Muscle of leg (tissue), 11 donors: ENCODE results near the gene OPTC. TPM values are rescaled to one million over a fixed set of nuclear protein-coding genes. Genes with fewer than 3 reads are reported as not detected.

Experiments used
- DNase-seq: peaks from one replicate; pipeline ENCODE4 v3.0.0; 2013
- H3K27ac ChIP-seq: one replicate; pipeline ENCODE4 v1.5.1; 2013; ENCODE audit warnings: mild to moderate bottlenecking, low read length, control low read depth
- H3K27me3 ChIP-seq: one replicate; pipeline ENCODE4 v1.6.1; 2013; ENCODE audit warnings: low read length; ENCODE audit not compliant: control insufficient read depth, insufficient read depth
- H3K36me3 ChIP-seq: one replicate; pipeline ENCODE4 v1.6.1; 2013; ENCODE audit warnings: low read length; ENCODE audit not compliant: control insufficient read depth, insufficient read depth
- H3K4me1 ChIP-seq: one replicate; pipeline ENCODE4 v1.6.1; 2013; ENCODE audit warnings: low read length; ENCODE audit not compliant: control insufficient read depth, insufficient read depth
- H3K4me3 ChIP-seq: one replicate; pipeline ENCODE4 v1.5.1; 2013; ENCODE audit warnings: low read length, control low read depth
- H3K9me3 ChIP-seq: replicated peaks from 2 replicates; pipeline ENCODE4 v1.6.1; 2013; ENCODE audit warnings: low read depth, low read length; ENCODE audit not compliant: control insufficient read depth
- WGBS: methylation state at CpG from one replicate; pipeline ENCODE4 v1.1.5; 2013; ENCODE audit warnings: missing lambda C conversion rate; ENCODE audit not compliant: insufficient coverage; 5-methylcytosine and 5-hydroxymethylcytosine counted together
- polyA plus RNA-seq, 8 donors: library from polyadenylated mRNA; unstranded; fragments of 120-200 nt; gene quantifications; one replicate each; pipeline versions ENCODE4 v1.2.1 to v1.2.3, GENCODE V29; 2013; ENCODE audit warnings: inconsistent platforms in 1 of 8, low replicate concordance in 1 of 8; ENCODE audit not compliant: insufficient read length in 8 of 8, insufficient read depth in 1 of 8
- total RNA-seq: library from RNA; stranded (reverse); fragments of 120-200 nt; gene quantifications from one replicate; pipeline ENCODE4 v1.2.4, GENCODE V29; 2013

Gene OPTC
- total and polyA plus RNA-seq, 9 donors, result not detected

DNA sequence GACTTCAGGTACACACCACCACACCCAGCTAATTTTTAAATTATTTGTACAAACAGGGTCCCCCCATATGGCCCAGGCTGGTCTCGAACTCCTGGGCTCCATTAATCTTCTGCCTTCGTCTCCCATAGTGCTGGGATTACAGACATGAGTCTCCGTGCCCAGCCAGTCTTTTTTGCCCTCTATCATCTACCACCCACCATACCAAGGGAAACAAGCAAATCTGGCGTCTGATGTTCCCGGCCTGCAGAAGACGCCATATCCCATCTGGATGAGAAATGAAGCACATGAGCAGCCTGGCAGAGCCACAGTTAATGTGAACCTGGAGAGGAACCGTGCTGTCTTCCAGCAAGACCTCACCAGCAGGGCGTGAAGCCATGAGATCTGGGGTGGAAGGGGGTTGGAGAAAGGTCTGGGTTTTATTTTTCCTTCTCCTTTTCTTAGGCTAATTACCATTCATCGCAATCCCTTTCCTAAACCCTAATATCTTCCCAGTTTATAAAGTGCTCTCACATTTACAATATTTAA, 20.1 kb upstream of the OPTC start:
- WGBS, result 73% methylated on average over 6 of the region's 9 CpGs

DNA sequence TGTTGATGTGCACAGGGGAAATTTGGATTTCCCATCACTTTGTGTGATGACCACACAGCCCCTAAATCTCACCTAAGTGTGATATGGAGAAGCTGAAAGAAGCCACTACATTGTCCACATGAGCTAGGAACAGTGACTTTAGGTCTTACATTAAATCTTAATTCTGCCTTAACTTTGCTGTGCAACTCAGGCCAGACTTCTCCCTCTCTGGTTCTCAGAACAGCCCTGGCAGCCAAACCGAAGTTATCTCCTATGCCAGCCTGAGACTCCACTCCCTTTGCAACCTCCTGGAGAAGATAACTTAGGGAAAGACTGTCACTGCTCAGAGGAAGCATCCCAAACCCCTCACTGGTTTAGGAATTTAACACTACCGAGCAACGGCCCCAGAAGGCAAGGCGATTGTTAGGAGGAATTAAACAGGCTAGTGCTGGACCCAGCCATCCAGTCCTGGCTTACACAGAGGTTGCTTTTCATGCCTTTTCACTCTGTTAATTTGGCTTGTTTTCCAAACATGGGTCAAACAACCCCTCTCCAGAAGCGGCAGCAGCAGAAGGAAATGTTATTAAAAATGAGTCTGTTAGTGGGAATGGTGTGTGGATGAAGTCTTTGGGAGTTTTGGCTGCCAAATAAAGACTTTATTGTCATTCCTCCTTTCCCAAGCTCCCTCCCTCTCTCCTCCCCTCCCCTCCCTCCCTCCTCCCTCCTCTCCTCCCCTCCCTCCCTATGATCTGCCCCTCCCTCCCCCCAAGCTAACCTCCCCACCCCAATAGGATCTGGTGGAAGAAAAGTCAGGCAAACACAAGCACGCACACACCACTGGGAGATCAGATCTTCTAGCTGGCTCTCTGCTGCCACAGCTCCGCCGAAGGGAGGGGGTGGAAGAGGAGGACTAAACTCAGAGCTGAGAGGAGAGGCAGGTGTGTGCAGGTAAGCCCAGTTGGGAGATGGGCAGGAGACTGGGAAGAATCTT, 18.7 kb upstream of the OPTC start, which contains the start of gene PRELP:
PRELP (plus strand) TSS at position 795 of the 970 bp plus-strand sequence. CDS start 7,379 bp downstream, outside the sequence.
- H3K4me1 ChIP-seq, result peaks cover 35% of the 10 kb centered on the region
- H3K27ac ChIP-seq, result peak within 1 kb of the TSS; percentile 72
- H3K4me3 ChIP-seq, result no peak within 1 kb of the TSS
- H3K27me3 ChIP-seq, result peaks cover 8% of the 10 kb centered on the region
- 10% methylated on average over 2 of the region's 8 CpGs for WGBS
- DNase-seq, result peak; percentile 85
- no peaks in the 10 kb centered on the region for H3K36me3 ChIP-seq
- no peaks in the 10 kb centered on the region for H3K9me3 ChIP-seq

More for the DNA sequence above, 20.1 kb upstream of the OPTC start:
- H3K9me3 ChIP-seq, result no peaks in the 10 kb centered on the region
- H3K4me1 ChIP-seq, result peaks cover 32% of the 10 kb centered on the region
- no peaks in the 10 kb centered on the region for H3K36me3 ChIP-seq
- H3K27ac ChIP-seq, result no peak overlapping the region
- peak; percentile 32 for DNase-seq
- H3K4me3 ChIP-seq, result no peak overlapping the region
- H3K27me3 ChIP-seq, result peaks cover 13% of the 10 kb centered on the region

DNA sequence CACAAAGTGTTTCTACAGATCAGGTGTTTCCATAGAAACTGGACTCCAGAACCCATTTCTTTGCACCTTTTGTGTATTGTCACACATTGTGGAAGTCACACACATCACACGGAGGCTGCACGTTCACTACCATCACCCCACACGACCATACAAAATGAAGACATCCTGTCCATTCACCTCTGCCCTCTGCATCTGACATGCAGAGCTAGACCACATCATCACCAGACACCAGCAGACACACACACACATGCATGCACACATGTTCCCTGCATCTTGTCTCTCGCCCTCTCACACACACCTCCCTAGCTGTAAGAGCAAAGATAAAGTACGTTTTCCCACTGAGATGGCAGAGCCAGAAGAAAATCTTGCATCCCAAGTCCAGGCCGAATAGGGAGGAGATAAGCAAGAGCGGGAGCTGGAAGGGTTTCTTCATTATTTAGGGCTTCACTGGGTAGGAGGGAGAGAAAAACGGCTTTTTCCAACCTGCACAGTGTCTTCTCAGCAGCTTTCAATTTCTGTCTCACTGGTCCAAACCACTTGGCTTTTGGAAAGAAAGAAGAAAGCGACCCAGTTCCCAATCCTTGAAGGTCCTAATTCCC, 17.6 kb upstream of the OPTC start:
- Histone ChIP-seq H3K9me3 (no peaks in the 10 kb centered on the region), H3K27me3 (peaks cover 8% of the 10 kb centered on the region), H3K27ac (peak overlapping the region; percentile 7), H3K4me3 (no peak overlapping the region), H3K4me1 (peaks cover 40% of the 10 kb centered on the region), H3K36me3 (no peaks in the 10 kb centered on the region)
- WGBS, result 32% methylated on average over 4 of the region's 9 CpGs
- DNase-seq, result peak; percentile 46

DNA sequence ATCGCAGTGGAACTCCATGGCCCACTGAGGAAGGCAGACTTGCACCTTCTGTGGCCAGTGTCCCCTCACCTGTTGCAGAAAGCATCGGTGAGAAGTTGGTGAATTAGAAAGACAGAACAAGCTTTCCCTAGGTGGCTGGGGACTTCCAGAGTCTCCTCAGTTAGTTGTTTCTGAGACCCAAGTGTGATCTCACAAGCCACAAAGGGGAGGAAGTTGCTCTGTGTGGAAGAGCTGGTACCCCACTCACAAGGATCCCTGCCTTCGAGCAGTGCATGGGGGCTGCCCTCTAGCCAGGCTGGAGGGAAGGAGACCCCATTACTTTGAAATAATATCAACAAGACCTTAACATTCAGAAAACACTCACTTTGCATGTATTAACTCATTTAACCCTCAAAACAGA, 16.2 kb upstream of the OPTC start:
- no peak overlapping the region for H3K27ac ChIP-seq
- no peak overlapping the region for H3K4me3 ChIP-seq
- no peaks in the 10 kb centered on the region for H3K9me3 ChIP-seq
- H3K36me3 ChIP-seq, result no peaks in the 10 kb centered on the region
- H3K27me3 ChIP-seq, result peaks cover 5% of the 10 kb centered on the region
- WGBS, result 100% methylated on average over 2 of the region's 3 CpGs
- peaks cover 40% of the 10 kb centered on the region for H3K4me1 ChIP-seq
- no peak for DNase-seq

DNA sequence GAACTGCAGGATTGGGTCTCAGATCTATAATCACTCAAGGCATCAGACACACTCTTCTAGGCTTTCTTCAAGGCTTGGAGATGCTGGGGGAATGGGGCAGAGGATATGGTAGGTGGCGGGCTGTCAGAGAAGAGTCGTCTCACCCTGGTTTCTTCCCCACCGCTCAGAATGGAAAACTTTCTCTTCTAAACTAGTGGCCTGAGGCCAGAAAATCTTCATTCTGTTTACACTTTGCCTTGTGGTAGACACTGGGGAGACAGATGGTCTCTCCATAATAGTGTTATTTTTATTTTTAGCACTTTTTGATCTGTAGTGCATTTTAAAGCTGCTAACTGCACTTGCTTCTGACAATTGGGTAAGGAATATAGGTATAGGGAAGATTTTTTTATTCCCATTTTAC, 15.7 kb upstream of the OPTC start:
- H3K36me3 ChIP-seq, result no peaks in the 10 kb centered on the region
- H3K27ac ChIP-seq, result no peak overlapping the region
- WGBS, result no CpG with 5 or more reads among the region's 3 CpGs
- H3K9me3 ChIP-seq, result no peaks in the 10 kb centered on the region
- peak; percentile 32 for DNase-seq
- no peak overlapping the region for H3K4me3 ChIP-seq
- peaks cover 5% of the 10 kb centered on the region for H3K27me3 ChIP-seq
- peaks cover 40% of the 10 kb centered on the region for H3K4me1 ChIP-seq

DNA sequence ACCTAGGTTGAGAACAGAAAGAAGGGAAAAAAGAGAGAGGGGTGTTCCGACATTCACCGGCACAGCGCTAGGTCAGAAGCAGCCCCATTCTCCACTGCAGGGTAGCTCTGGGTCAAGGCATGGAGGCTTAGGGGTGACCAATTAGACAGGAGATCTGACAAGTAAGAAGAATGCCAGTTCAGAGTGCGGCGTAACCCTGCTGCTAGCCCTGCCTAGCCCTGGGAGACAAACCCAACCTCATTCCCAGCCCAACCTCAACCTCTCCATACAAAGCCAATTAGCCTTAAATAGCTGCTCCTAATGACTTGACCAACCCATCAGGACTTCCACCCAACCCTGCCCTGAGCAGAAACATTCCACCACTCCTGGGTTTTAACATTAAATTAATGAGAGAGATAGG, 15.0 kb upstream of the OPTC start:
- H3K4me1 ChIP-seq, result peaks cover 40% of the 10 kb centered on the region
- H3K4me3 ChIP-seq, result no peak overlapping the region
- H3K9me3 ChIP-seq, result no peaks in the 10 kb centered on the region
- H3K27ac ChIP-seq, result no peak overlapping the region
- no peak for DNase-seq
- 82% methylated on average over 3 of the region's 5 CpGs for WGBS
- no peaks in the 10 kb centered on the region for H3K36me3 ChIP-seq
- peaks cover 5% of the 10 kb centered on the region for H3K27me3 ChIP-seq

DNA sequence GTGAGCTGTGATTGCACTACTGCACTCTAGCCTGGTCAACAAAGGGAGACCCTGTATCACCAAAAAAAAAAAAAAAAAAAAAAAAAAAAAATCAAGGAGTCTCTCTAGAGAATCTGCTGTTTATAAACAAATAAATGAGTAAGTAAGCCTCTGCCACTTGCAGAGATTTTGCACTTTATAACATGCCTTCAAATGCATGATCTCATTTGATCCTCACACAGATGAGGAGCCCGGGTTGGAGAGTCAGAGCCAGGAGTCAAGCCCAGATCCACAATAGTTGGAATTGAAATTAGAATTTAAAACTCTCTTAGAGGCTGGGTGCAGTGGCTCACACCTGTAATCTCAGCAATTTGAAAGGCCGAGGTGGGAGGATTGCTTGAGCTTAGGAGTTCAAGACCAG, 14.3 kb upstream of the OPTC start:
- WGBS, result no CpG with 5 or more reads among the region's 2 CpGs
- H3K36me3 ChIP-seq, result no peaks in the 10 kb centered on the region
- DNase-seq, result no peak
- H3K9me3 ChIP-seq, result no peaks in the 10 kb centered on the region
- peaks cover 40% of the 10 kb centered on the region for H3K4me1 ChIP-seq
- H3K27me3 ChIP-seq, result peaks cover 5% of the 10 kb centered on the region
- no peak overlapping the region for H3K4me3 ChIP-seq
- H3K27ac ChIP-seq, result no peak overlapping the region

DNA sequence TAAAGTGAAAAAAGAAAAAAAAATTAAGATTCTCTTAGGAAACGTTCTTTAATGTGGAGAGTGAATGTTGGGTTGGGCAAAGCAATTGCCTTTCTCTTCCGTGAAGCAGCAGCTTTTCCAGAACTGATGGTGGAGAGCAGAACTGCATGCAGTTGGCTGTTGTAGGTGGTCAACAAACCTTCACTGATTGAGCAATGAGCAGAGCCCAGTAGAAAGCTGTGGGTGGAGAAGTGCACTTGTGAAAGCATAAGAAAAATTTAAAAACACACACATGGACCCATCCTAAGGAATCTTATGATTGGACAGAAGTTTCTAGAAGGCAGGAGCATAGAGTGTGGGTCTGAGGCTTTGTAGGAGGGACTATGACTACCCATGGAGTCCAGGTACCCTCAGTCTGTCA, 13.9 kb upstream of the OPTC start:
- Histone ChIP-seq H3K4me1 (peaks cover 36% of the 10 kb centered on the region), H3K27me3 (peaks cover 5% of the 10 kb centered on the region), H3K4me3 (no peak overlapping the region), H3K9me3 (no peaks in the 10 kb centered on the region), H3K27ac (peak overlapping the region; percentile 72), H3K36me3 (no peaks in the 10 kb centered on the region)
- 50% methylated on average over 2 of the region's 2 CpGs for WGBS
- DNase-seq, result peak; percentile 46

DNA sequence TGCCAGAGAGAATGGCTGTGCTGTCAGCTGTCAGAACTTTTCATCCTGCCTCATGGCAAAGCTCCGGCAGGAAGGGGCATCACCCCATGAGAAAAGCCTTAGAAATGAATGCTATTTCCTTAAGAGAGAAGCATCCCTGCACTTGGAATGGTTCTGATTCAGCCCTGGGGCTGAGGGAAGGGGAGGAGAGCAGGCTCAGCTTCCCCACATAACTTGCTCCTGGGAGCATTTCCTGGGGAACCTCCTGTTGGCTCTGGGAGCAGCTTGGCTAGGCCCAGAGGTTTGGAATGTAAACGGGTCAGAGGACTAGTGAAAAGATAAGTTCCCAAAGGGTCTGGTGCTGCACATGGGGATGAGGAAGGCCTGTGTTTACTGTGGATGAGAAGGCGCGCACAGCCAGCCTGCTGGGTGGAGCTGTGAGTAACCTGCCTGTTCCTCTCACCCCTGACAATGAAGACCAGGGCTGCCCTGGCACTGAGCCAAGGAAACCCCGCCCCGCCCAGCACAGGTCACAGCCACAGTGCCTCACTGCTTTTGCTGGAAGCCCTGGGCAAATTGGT, 13.3 kb upstream of the OPTC start:
- Histone ChIP-seq H3K36me3 (no peaks in the 10 kb centered on the region), H3K27me3 (peaks cover 5% of the 10 kb centered on the region), H3K4me1 (peaks cover 33% of the 10 kb centered on the region), H3K27ac (peak overlapping the region; percentile 72), H3K4me3 (no peak overlapping the region), H3K9me3 (no peaks in the 10 kb centered on the region)
- DNase-seq, result peak; percentile 77
- WGBS, result 12% methylated on average over 5 of the region's 6 CpGs

DNA sequence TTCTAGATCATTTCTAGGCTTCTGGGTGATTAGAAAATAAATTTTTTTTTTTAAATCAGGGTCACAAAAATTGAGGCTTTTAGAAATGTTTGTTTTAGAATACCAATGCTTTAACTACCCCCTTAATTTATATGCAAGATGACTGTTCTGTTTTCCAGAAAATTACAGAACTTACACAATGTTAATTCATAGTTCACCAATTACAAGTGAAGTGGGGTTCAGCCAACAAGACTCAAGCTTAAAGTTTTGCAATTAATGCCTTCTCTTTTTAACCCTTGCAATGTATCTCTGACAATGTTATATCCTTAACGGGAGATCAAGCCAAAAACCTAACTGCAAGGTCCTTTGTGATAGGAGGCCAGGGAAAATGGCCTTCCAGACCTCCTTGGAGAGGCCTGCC, 12.8 kb upstream of the OPTC start:
- Histone ChIP-seq H3K9me3 (no peaks in the 10 kb centered on the region), H3K4me1 (peaks cover 31% of the 10 kb centered on the region), H3K36me3 (no peaks in the 10 kb centered on the region), H3K27ac (no peak overlapping the region), H3K27me3 (peaks cover 5% of the 10 kb centered on the region), H3K4me3 (no peak overlapping the region)
- no peak for DNase-seq
- WGBS, result no CpG with 5 or more reads among the region's 1 CpG
